HG03565 (cell line): ENCODE data around the gene HADHB.

ENCODE experiments used
- ATAC-seq: cut with Tn5 transposase; IDR thresholded peaks from one replicate; pipeline ENCODE4 v1.9.1; 2021; ENCODE audit warnings: mild to moderate bottlenecking, moderate library complexity; ENCODE audit not compliant: unreplicated experiment

Gene HADHB

GRCh38 chr2:26244309-26245230 is at the start of gene HADHB, which contains the start of gene HADHA:
Gene HADHB, plus strand, starts transcription at chr2:26244939. Its CDS starts 9,316 bp downstream, at chr2:26254255.
Gene HADHA, minus strand, starts transcription at chr2:26244632. Its CDS starts 36 bp downstream, at chr2:26244596.
- peak; percentile 39 for ATAC-seq

GRCh38 chr2:26195040-26195984 is 49.4 kb upstream of the HADHB start:
- no peak for ATAC-seq

- ATAC-seq, result no peak
These were observed 47.9 kb upstream of the HADHB start for GRCh38 chr2:26196683-26197418.

- no peak for ATAC-seq
These were observed 47.2 kb upstream of the HADHB start for GRCh38 chr2:26197516-26197915.

- ATAC-seq, result no peak
These were observed 41.7 kb upstream of the HADHB start for GRCh38 chr2:26202981-26203490.

GRCh38 chr2:26203906-26204305 is 40.8 kb upstream of the HADHB start:
- ATAC-seq, result no peak

GRCh38 chr2:26212011-26212410 is 32.7 kb upstream of the HADHB start:
- no peak for ATAC-seq

GRCh38 chr2:26214759-26215158 is 30.0 kb upstream of the HADHB start:
- ATAC-seq, result no peak

GRCh38 chr2:26215833-26216232 is 28.9 kb upstream of the HADHB start:
- no peak for ATAC-seq

GRCh38 chr2:26216587-26216986 is 28.2 kb upstream of the HADHB start:
- ATAC-seq, result no peak

- no peak for ATAC-seq
These were observed 27.0 kb upstream of the HADHB start for GRCh38 chr2:26217720-26218119.

- no peak for ATAC-seq
These were observed 21.7 kb upstream of the HADHB start for GRCh38 chr2:26223018-26223417.

- ATAC-seq, result no peak
These were observed 20.6 kb upstream of the HADHB start for GRCh38 chr2:26224095-26224494.

GRCh38 chr2:26229595-26229994 is 15.1 kb upstream of the HADHB start:
- ATAC-seq, result no peak

- no peak for ATAC-seq
These were observed 13.9 kb upstream of the HADHB start for GRCh38 chr2:26230806-26231205.

- ATAC-seq, result no peak
These were observed 9.7 kb upstream of the HADHB start for GRCh38 chr2:26235089-26235488.

- ATAC-seq, result no peak
These were observed 6.9 kb upstream of the HADHB start for GRCh38 chr2:26237868-26238267.

GRCh38 chr2:26238311-26238958 is 6.3 kb upstream of the HADHB start:
- no peak for ATAC-seq

- ATAC-seq, result no peak
These were observed 2.8 kb upstream of the HADHB start for GRCh38 chr2:26241928-26242436.
